Measurements from ENCODE around the gene ALDH9A1.
"Not testable (repeated sequence)": the region's sequence is repeated elsewhere in the genome, so short reads cannot be mapped to it uniquely, and the experiment has no call there.

The ALDH9A1 gene

DNA sequence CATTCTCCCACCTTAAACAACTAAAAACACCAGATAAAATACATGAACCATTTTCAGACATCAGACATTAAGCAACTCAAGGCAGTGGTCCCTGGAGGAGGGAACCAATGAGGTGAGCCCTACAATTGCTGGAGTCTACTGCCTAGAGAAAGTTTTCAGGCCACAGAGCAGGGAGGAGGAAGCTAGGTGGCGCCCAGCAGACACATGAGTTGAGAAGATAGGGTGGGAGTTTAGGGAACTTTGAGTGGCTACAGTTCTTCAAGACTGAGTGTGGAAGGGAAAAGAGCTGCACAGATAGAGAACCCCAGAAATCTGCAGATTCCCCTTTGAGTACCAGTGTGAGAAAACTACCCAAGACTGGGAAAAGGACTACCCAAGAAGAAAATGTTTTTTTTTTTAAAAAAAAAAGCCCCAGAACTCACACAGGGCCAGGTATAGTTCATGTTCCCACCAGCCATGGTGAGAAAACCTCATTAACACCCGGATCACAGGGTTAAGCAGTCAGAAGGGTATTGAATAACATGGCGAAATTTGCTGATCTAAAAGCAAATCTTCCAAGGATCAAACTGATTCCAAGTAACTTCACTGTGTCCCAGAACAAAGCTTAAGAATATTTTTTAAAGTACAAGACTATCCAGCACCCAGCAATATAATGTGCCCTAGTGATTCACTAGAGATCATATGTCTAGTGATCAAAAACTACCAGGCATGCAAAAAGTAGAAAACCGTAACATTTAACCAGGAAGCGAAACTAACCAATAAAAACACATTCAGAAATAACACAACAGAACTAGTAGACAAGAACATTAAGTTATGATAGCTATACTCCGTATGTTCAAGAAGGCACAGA is 12.0 kb downstream of the ALDH9A1 start:
- DNase-seq = peak; percentile 28

DNA sequence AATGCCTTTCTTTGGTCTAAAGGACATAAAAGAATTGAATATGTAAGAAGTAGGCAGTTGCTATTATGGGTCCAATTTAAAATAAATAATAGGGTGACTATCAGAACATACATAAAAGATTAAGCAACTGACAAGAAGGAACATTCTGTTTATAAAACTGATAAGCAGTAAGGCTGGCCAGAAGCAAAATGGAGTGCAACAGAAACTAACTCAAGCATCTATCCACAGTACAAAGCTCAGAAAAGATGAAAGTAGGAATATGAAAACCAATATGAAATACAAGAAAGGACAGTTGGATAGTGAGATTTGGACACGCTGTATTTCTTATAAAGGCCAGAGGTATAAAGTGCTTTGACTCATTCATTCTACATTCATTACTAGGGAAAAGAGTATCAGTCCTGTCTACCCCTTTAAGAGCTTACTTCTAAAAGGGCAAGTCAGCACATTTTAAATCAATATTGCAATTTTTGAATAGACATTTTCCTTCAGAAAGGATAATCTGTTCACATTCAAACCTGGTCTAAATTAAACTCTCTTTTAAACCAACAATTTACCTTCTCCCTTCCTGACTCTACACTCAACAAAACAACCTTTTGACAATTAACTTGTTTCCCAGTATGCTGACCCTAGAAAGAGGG is 14.4 kb downstream of the ALDH9A1 start:
- DNase-seq = no peak

DNA sequence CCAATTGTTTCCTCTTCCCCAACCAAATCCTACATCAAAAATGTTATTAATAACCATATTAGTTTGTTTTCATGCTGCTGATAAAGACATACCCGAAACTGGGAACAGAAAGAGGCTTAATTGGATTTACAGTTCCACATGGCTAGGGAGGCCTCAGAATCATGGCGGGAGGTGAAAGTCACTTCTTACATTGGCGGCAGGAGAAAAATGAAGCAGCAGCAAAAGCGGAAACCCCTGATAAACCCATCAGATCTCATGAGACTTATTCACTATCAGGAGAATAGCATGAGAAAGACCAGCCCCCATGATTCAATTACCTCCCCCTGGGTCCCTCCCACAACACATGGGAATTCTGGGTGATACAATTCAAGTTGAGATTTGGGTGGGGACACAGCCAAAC is 17.6 kb downstream of the ALDH9A1 start:
- DNase-seq = not testable (repeated sequence)

DNA sequence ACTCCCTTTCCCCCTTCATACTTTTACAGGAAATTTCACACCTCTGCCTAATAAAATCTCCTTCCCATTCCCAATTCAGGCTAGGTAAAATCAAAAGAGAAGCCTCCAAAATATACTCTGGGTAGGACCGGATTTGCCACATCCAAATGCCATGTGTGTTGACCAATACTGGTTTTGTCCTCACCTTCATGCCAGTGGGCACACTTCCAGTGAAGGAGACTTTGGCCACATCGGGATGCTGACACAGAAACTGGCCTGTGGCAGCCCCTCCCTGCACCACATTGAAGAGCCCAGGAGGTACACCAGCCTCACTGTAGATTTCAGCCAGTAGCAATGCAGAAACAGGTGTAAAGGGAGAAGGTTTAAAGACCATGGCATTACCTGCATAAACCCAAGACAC is 18.1 kb downstream of the ALDH9A1 start:
- DNase-seq = no peak

DNA sequence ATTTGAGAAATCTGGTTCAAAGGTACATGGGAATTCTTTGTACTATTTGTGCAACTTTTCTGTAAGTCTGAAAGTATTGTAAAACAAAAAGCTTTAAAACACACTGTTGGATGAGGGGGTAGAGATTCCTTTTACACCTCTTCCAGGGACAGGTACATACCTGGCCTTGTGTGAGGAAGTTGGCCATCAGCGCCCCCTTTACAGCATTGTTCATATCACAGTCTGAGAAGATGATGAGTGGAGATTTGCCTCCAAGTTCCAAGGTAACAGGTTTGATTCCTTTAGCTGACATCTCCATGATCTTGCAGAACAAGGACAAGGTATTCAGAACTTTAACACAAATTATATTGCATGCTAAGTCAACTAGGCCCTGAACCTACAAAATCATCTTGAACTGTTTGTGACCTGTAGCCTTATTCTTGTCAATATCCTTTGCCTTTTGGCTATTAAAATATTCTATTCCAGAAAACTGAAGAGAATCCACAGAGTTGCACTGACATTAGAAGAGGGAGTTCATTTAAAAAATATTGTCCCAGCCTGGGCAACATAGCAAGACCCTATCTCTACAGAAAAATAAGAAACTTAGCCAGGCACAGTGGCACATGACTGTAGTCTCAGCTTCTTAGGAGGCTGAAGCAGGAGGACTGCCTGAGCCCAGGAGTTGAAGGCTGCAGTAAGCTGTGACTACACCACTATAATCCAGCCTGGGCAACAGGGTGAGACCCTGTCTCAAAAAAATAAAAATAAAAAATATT is 18.9 kb downstream of the ALDH9A1 start:
- DNase-seq = no peak

DNA sequence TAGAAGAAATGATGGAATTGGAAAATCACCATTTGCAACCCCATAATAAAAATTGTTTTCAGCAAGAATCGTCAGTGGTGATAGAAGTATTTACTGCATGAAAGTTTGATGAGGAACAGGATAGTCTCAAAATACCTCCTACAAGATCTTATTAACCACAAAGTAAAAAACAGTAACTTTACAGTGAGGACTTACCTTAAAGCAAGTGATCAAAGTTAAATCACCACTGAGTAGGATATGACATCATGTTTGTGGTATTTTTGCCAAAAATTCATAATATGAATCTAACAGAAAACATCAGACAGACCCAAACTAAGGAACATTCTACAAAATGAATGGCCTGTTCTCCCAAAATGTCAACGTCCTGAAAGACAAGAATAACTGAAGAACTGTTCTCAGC is 19.9 kb downstream of the ALDH9A1 start:
- peak; percentile 12 for DNase-seq

DNA sequence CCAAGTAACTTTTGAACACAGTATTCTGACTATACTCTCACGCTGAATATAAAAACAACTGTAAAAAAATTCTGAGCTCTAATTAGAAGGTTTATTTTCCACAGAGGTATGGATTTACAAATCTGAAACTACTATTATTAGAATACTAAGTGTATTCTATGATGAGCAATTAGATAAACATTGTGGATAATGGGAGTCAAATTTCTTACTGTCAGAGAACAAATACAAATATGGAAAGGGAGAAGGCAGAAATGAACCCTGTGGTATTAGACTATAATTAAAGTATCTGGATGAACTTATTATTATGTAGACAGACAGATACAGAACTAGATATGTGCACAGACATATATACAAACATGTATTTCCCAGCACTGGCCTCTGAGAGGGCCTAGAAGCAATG is 22.6 kb downstream of the ALDH9A1 start:
- no peak for DNase-seq

DNA sequence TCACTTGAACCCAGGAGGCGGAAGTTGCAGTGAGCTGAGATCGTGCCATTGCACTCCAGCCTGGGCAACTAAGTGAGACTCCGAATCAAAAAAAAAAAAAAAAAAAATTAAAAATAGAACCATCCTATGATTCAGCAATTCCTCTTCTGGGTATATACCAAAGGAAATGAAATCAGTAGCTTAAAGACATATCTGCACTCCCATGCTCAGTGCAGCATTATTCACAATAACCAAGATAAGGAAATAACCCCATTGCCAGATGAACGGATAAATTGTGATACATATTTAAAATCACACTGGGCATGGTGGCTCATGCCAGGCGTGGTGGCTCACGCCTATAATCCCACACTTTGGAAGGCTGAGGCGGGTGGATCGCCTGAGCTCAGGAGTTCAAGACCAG is 23.8 kb downstream of the ALDH9A1 start:
- no peak for DNase-seq

DNA sequence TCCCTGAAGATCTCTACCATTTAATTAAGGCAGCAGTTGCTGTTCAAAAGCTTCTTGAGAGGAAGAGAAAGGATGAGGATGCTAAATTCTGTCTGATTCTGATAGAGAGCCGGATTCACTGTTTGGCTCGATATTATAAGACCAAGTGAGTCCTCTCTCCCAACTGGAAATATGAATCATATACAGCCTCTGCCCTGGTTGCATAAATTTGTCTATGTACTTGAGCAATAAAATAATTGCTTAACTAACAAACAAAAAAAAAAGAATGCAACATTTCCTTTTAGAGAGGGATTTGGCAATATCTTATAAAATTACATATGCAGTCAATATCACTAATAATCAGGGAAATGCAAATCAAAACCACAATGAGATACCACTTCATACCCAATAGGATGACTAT is 26.8 kb downstream of the ALDH9A1 start:
- no peak for DNase-seq

DNA sequence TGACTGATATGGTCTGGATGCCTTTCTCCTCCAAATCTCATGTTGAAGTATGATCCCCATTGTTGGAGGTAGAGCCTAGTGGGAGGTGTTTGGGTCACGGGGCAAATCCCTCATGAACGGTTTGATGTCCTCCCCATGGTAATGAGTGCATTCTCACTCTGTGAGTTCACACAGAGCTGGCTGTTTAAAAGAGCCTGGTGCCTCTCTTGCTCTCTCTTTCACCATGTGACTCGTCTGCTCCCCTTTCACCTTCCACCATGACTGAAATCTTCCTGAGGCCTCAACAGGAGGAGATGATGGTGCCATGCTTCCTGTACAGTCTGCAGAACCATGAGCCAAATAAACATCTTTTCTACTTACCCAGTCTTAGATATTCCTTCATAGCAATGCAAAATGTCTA is 30.2 kb downstream of the ALDH9A1 start:
- DNase-seq = no peak

DNA sequence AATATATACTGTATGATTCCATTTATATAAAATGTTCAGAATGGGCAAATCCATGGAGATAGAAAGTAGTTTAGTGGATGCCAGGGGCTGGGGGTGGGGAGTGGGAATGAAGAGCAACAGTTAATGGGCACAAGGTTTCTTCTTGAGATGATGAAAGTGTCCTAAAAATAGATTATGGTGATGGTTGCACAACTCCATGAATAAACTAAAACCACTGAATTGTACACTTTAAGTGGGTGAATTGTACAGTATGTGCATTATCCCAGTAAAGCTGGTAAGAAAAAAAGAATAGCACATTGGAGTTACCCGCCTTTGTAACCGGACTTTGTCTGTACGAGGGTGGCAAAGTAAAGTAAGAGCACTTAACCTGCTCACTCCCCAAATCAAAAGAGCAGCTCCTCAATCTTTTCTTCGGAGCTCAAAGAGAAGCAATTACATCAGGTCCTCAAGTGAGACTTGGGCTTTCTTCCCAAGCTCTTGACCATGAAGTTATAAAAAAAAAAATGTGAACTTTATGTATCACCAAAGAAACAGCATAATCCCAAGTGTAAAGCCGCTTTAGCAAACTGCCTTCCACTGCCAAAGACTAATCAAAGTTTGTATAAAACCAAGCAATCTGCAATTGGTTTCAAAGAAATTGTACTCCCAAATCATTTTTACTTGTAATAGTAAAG is 32.1 kb downstream of the ALDH9A1 start:
- no peak for DNase-seq

DNA sequence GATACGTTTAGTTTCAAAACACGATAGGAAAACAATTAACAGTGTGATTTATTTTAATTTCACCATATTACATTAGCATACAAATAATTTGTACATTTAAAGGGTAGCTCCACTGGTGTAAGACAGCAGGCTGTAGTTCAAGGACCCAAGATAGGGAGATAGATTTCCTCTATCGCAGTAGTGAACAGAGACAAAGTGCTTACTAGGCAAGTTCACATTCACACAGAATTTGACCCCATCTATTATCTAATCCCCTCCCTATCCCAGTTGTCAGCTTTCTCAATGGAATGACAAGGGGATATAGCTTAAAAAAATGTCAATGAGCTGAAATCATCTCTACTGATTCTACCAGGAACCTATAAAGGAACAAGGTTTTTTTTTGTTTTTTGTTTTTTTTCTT is 36.2 kb downstream of the ALDH9A1 start:
- DNase-seq = no peak

DNA sequence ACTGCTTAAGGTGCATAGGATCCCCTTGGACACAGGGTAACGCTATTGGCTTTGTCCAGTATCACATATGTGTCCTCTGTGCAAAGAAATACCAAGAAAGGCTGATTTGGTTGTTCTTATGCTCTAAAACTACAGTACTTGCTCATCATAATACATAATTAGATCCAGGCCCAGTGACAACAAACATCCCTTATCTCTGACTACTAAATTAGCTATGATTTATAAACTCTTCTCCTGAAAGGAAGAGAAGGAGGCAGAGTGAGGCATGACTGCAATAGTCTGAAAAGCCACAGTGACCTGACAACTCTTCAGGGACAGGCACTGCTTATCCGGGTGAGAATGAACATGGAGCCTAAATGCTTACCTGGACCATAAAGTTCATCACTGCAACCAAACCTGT is 36.7 kb downstream of the ALDH9A1 start:
- DNase-seq = no peak

DNA sequence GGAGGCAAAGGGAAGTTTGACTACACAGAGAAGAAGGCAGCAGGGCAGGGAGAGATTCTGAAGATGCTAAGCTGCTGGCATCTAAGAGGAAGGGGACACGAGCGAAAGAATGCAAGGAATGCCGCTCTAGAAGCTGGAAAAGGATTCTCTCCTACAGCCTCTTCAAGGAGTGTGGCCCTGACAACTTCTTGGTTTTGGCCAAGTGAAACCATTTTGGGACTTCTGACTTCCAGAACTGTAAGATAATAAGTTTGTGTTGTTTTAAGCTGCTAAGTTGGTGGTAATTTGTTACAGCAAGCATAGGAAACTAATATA is 38.8 kb downstream of the ALDH9A1 start:
- no peak for DNase-seq

DNA sequence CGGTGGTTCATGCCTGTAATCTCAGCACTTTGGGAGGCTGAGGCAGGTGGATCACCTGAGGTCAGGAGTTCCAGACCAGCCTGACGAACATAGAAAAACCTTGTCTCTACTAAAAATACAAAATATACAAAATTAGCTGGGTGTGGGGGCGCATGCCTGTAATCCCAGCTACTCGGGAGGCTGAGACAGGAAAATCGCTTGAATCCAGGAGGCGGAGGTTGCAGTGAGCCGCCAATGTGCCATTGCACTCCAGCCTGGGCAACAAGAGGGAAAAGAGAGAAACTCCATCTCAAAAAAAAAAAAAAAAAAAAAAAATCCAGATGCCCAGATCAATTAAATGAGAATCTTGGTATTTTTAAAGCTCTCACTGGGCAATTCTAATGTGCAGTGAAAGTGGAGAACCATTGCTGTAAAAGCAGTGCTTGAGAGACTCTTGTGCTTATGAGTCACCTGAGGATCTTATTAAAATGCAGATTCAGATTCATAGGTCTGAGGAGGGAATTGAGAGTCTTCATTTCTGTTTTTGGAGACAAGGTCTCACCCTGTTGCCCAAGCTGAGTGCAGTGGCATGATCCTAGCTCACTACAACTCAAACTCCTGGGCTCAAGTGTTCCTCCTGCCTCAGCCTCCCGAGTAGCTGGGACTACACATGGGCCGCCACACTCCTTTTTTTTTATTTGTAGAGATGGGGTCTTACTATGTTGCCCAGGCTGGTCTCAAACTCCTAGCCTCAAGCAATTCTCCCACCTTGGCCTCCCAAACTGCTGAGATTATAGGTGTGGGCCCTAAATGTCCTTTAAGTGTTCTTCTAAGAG is 39.4 kb downstream of the ALDH9A1 start:
- not testable (repeated sequence) for DNase-seq

DNA sequence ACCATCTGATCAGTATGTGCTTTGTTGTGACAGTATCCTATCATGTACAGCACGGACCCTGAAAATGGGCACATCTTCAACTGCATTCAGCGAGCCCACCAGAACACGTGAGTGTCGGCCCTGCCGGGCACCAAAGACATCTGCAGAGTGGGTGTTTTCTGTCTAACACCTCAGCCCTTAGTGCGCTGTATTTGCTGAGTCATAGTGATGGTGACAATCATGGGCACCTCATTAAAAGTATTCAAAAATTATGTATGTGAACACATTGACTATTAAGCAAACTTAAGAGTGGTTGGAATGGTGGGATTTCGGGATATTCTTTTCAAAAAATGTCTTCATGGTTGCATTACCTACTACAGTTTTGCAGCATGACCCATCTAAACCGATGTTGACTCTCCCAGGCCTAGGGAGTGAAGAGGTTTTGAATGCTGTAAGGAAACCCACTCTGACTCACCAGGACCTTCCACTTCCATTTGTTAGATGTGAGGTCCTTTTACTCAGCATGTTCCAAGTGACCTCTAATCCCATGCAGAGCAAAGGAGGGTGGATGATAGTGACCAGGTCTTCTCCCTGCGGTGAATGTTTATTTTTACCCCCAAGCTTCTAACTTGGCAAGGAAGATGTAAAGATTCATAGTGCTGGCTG is 47.3 kb downstream of the ALDH9A1 start:
- no peak for DNase-seq

DNA sequence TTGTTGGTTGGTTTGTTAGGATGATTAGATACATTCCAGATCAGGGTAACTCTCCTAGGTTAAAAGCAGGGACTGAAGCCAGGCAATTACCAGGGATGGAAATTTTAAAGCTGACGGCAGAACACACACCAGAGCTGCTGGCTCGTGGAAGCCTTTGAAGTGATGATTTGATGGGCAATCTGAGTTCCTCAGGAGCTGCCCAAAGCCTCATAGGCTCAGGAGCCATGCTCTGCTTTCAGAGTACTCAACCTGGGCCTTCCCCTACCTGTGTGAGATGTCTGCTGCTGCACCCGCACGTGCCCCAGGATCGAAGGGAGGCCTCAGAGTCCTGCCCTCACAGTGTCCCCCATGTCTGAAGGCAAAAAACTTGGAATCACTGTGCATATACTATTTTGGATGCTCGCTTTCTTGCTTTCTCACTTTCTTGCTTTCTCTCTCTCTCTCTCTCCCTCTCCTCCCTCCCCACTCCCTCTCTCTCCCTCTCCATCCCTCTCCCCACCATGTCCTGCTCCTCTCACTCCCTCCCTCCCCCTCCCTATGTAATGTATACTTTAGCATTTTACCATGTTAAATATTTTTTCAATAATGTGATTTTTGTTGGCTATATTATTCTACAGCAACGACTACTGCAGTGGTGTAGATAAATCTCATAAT is 49.3 kb downstream of the ALDH9A1 start:
- DNase-seq = no peak

DNA sequence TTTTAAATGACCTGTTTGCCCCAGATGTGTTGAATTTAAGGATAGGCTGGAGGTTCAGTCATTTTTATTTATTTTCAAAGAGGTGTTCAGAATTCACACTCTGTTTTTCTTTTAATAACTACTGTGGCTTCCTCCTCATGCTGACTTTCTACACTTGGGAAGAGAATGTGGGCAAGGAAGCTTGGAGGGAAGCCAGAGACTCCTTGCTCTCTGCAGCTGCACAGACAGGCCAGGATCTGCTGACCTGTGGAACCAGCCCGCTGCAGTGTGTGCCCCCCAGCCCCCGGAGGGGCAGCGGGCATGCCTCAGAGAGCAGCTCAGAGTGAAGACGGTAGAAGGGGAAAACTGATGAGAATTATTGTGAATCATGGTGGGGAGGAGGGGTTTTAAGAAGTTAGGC is 50.4 kb downstream of the ALDH9A1 start:
- no peak for DNase-seq

DNA sequence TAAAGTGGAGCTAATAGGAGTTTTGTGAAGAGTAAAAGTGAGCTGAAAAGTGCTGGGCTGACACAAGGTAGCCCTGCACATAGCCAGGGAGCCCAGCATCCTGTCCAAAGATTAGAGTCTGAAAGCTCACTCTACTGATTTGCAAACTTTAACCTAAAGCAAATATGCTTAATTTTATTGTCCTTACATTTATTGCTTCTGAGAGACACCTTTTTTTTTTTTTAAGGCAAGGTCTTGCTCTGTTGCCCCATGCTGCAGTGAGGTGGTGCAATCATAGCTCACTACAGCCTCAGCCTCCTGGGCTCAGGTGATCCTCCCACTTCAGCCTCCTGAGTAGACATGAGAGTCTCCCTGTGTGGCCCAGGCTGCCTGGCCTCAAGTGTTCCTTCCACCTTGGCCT is 50.8 kb downstream of the ALDH9A1 start:
- no peak for DNase-seq

DNA sequence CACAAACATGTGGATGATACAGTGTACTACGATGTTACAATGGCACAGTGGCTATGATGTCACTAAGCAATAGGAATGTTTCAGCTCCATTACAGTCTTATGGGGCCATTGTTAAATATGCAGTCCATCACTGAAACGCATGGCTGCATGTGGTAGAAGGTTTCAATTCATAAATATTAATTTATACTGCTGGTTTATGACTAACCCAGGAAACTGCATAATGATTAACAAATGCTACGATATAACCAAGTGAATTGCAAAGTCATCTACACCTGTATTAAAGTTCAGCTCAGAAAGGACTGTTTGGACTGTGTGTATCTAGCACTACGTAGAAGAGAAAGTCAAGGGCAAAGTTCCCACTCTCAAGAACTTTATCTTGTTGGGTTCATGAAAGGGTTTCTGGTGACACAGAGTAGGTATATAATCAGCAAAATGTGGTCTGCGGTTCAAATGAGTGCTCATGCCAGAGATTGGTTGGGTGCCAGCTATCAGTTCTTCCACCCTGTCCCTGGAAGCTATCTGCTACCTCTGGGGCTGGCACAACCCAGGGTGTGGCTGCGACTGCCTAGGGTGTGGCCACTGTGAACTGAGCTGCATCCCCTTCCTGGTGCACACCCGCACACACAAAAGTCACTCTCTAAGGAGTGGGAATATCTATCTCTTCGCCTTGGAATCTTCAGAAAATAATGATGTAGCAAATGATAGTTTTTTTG is 52.6 kb downstream of the ALDH9A1 start:
- peak; percentile 52 for DNase-seq

Data from activated CD4-positive, alpha-beta T cell treated with anti-CD3 and anti-CD28 coated beads, Interleukin-10, Interleukin-2, amounts not matched to agents 100 ng/mL and 50 ng/mL, durations not matched to agents 16 hours and 8 hours (primary cell).